GM12878 (cell line): ENCODE results near the gene MAN1A1. TPM values are rescaled to one million over a fixed set of nuclear protein-coding genes. Genes with fewer than 3 reads are reported as not detected.

Source experiments
- ATAC-seq: fragments of 200-7000 bp; cut with Tn5 transposase; 3 replicates; pipeline ENCODE4 v1.9.1; 2020; ENCODE audit warnings: mild to moderate bottlenecking, moderate library complexity
- BruUV-seq: library from RNA; stranded (reverse); fragments of 400-500 nt; replicated peaks from 2 replicates; lab custom pipeline; 2021; lab: Mats Ljungman, UMichigan
- CTCF ChIA-PET: fragments of 300-600 bp; sonication (Branson Sonifier 250); formaldehyde crosslinking; extraction: SDS; loops from one replicate; lab custom pipeline; 2021; ENCODE audit warnings: inconsistent platforms; lab: Yijun Ruan, JAX
- POLR2A ChIA-PET: fragments of 350-600 bp; formaldehyde crosslinking; extraction: SDS; loops from one replicate; lab custom pipeline; 2021; ENCODE audit warnings: inconsistent platforms; lab: Charles Lee
- RAD21 ChIA-PET: fragments of 300-600 bp; sonication (Branson Sonifier 250); formaldehyde crosslinking; loops from one replicate; lab custom pipeline; 2023; ENCODE audit warnings: antibody characterized with exemption; ENCODE audit not compliant: unreplicated experiment; lab: Charles Lee
- SMC1A ChIA-PET: fragments of 300-600 bp; sonication (Branson Sonifier 250); formaldehyde crosslinking; loops from one replicate; lab custom pipeline; 2023; ENCODE audit not compliant: unreplicated experiment, uncharacterized antibody; lab: Charles Lee
- DNase-seq: peaks from one replicate; pipeline ENCODE4 v3.0.0-alpha.2; 2011; ENCODE audit warnings: low read depth, low spot score
- FAIRE-seq: peaks from 3 replicates; lab custom pipeline; 2011; peaks lifted over from hg19 to GRCh38; lab: Jason Lieb, UNC
- H2AFZ ChIP-seq: 2 replicates; pipeline ENCODE4 v1.6.0; 2011; ENCODE audit warnings: low read depth, low read length, control low read depth; ENCODE audit not compliant: control insufficient read depth
- H3K27ac ChIP-seq: 2 replicates; pipeline ENCODE4 v1.5.1; 2011; ENCODE audit warnings: control low read depth; ENCODE audit not compliant: control insufficient read depth, insufficient read depth
- H3K27me3 ChIP-seq, 2 experiments: replicated peaks in 1 of 2; 2 replicates each; pipeline versions ENCODE4 v1.6.0 to v1.6.1; 2011; ENCODE audit warnings: low read length in 1 of 2; ENCODE audit not compliant: control insufficient read depth in 2 of 2, insufficient read depth in 2 of 2
- H3K36me3 ChIP-seq, 2 experiments: 2 replicates each; pipeline ENCODE4 v1.5.1; 2011; ENCODE audit warnings: low read length in 1 of 2; ENCODE audit not compliant: control insufficient read depth in 2 of 2, insufficient read depth in 2 of 2
- H3K4me1 ChIP-seq: 2 replicates; pipeline ENCODE4 v1.6.1; 2011; ENCODE audit warnings: mild to moderate bottlenecking, low read length, moderate library complexity, mixed read lengths; ENCODE audit not compliant: control insufficient read depth, insufficient read depth
- H3K4me2 ChIP-seq: 2 replicates; pipeline ENCODE4 v1.6.0; 2011; ENCODE audit warnings: control low read depth; ENCODE audit not compliant: control insufficient read depth, insufficient read depth
- H3K4me3 ChIP-seq: fragments of 200-600 bp; sonication (generic); 2 replicates; pipeline ENCODE4 v1.5.1; 2016
- H3K79me2 ChIP-seq: 2 replicates; pipeline ENCODE4 v1.6.0; 2011; ENCODE audit warnings: low read length; ENCODE audit not compliant: control insufficient read depth, insufficient read depth
- H3K9ac ChIP-seq: 2 replicates; pipeline ENCODE4 v1.8.0; 2011; ENCODE audit warnings: low read length, control low read depth, mixed read lengths; ENCODE audit not compliant: control insufficient read depth, insufficient read depth
- H3K9me3 ChIP-seq: replicated peaks from 3 replicates; pipeline ENCODE4 v1.5.1; 2011; ENCODE audit warnings: mild to moderate bottlenecking, low read length; ENCODE audit not compliant: control insufficient read depth, insufficient read depth
- H4K20me1 ChIP-seq: 2 replicates; pipeline ENCODE4 v1.6.0; 2011; ENCODE audit not compliant: control insufficient read depth, insufficient read depth
- BCL11A ChIP-seq: IDR thresholded peaks from 2 replicates; pipeline ENCODE4 v1.6.1; 2011; ENCODE audit warnings: low read depth, low read length
- DPF2 ChIP-seq: fragments of 450-650 bp; IDR thresholded peaks from 2 replicates; pipeline ENCODE4 v1.6.1; 2017; ENCODE audit warnings: mild to moderate bottlenecking
- EZH2 ChIP-seq: IDR thresholded peaks from 2 replicates; pipeline ENCODE4 v1.6.1; 2012; ENCODE audit warnings: low read depth, mild to moderate bottlenecking, control low read depth, inconsistent platforms, low read length, borderline replicate concordance; ENCODE audit not compliant: control insufficient read depth
- MYB ChIP-seq: fragments of 150-350 bp; IDR thresholded peaks from 2 replicates; pipeline ENCODE4 v1.6.1; 2014; ENCODE audit warnings: mild to moderate bottlenecking, low read depth, low read length, borderline replicate concordance
- RCOR1 ChIP-seq: conservative IDR thresholded peaks from 2 replicates; pipeline ENCODE4 v1.6.1; 2012; ENCODE audit warnings: low read depth, low read length, improper control_type of control experiment
- WGBS: methylation state at CpG from one replicate; pipeline ENCODE4 v1.1.6; 2016; ENCODE audit warnings: low lambda C conversion rate; ENCODE audit not compliant: insufficient replicate concordance, insufficient coverage; ENCODE audit errors: missing lambda C conversion rate; 5-methylcytosine and 5-hydroxymethylcytosine counted together
- in situ Hi-C: fragments of 300-500 bp; cut with MboI; formaldehyde crosslinking; loops from 9 replicates; pipeline ENCODE4 v1.14.3; 2018; ENCODE audit warnings: mixed read lengths
- intact Hi-C: fragments of 100-400 bp; cut with micrococcal nuclease; formaldehyde crosslinking; loops from one replicate; pipeline ENCODE4 v1.14.2; 2022; ENCODE audit not compliant: unreplicated experiment
- polyA plus RNA-seq, 11 experiments: library from polyadenylated mRNA; depleted of rRNA in 4 of 11; unstranded in 6 of 11; stranded (reverse) in 5 of 11; fragments of >200 nt; fragmentation: Nextera tagmentation in 4 of 11; fragmentation: Illumina TruSeq in 1 of 11; extraction: Ambion mirVana in 4 of 11; extraction: Trizol in 1 of 11; gene quantifications; 1 replicate in 1 of 11; 2 replicates in 10 of 11; pipeline versions ENCODE4 v1.2.1 to v1.2.3, GENCODE V29; 2011 to 2016; ENCODE audit warnings: inconsistent platforms in 2 of 11, missing spikeins in 2 of 11, low read depth in 1 of 11
- total RNA-seq, 4 experiments: library from RNA; depleted of rRNA in 3 of 4; stranded (reverse); fragments of >200 nt in 3 of 4; fragmentation: Illumina TruSeq in 1 of 4; extraction: Trizol in 1 of 4; gene quantifications; 2 replicates each; pipeline versions ENCODE4 v1.2.1 to v1.2.3, GENCODE V29; 2013 to 2021
- TF ChIP-seq, protein P1 (sequence below): IDR thresholded peaks from 2 replicates; pipeline ENCODE4 v1.6.1; 2011; ENCODE audit warnings: low read depth, mild to moderate bottlenecking, low read length, moderate library complexity, borderline replicate concordance; ENCODE audit errors: extremely low read depth
- TF ChIP-seq, protein P2 (sequence below): IDR thresholded peaks from 2 replicates; pipeline ENCODE4 v1.6.1; 2012; ENCODE audit warnings: mild to moderate bottlenecking, low read depth, low read length
- TF ChIP-seq, protein P3 (sequence below): fragments of 450-650 bp; IDR thresholded peaks from 2 replicates; pipeline ENCODE4 v1.6.1; 2016; ENCODE audit warnings: mild to moderate bottlenecking

Gene MAN1A1
- total and polyA plus RNA-seq, 10 of the 15 experiments (the other 5 are each of a cell fraction or from before 2014, with no cell fraction given) = 5.4 to 28.1 (median 19.5) TPM

DNA sequence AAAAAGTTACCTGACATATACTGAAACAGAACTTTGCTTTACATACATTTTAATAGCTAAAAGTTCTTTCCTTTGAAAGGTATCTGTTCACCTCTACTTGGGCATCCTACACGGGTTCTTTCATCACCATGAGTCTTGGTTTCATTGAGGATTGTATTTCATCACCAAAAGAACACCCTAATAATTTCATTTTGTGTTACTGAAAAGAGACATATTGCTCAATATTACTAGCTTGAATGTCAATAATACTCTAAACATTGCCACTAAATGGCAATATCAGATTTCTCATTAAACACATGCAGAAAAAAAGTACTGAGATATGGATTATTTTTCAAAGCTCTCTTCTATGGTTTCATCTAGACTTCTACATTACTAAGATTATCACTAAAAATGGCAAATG, 30.8 kb downstream of the MAN1A1 start:
- Histone ChIP-seq H3K4me3 (no peak overlapping the region), H3K36me3 (peaks cover 0 to 3% of the 10 kb centered on the region in 2 experiments; a peak in 1 of 4 replicates), H3K27ac (no peak overlapping the region), H3K4me2 (no peak overlapping the region), H3K4me1 (peaks cover 14% of the 10 kb centered on the region), H4K20me1 (no peaks in the 10 kb centered on the region), H2AFZ (no peak overlapping the region), H3K27me3 (no peaks in the 10 kb centered on the region), H3K9ac (no peak overlapping the region), H3K79me2 (no peaks in the 10 kb centered on the region; the same call in 1 of the 2 replicates), H3K9me3 (no peaks in the 10 kb centered on the region)
- ChIA-PET SMC1A (interaction anchor here (0.7 to 6.5 kb wide), 9 partner anchors 9 to 100 kb away, joined by 3 to 120 read pairs (median 5); no protein-coding TSS in a partner anchor), RAD21 (interaction anchor here (1.0 to 2.6 kb wide), 5 partner anchors 9 to 100 kb away, joined by 3 to 9 read pairs (median 3); no protein-coding TSS in a partner anchor), POLR2A (interaction anchor here (0.7 to 1.7 kb wide), 4 partner anchors 8 to 433 kb away, joined by 3 to 4 read pairs (median 3); no protein-coding TSS in a partner anchor), CTCF (interaction anchor here (0.9 to 1.9 kb wide), 5 partner anchors 10 to 25 kb away, joined by 3 to 5 read pairs (median 3); no protein-coding TSS in a partner anchor)
- intact Hi-C loops = loop anchor here (10.0 kb wide), 1 partner anchor 424 kb away; the partner anchor contains the start of gene ASF1A
- DNase-seq (no peak), FAIRE-seq (no peak), ATAC-seq (no peak)
- 100% methylated on average over 1 of the region's 1 CpG for WGBS
- TF ChIP-seq BCL11A = no peak
- in situ Hi-C loops = no loop called here
- no TSS peak for BruUV-seq

DNA sequence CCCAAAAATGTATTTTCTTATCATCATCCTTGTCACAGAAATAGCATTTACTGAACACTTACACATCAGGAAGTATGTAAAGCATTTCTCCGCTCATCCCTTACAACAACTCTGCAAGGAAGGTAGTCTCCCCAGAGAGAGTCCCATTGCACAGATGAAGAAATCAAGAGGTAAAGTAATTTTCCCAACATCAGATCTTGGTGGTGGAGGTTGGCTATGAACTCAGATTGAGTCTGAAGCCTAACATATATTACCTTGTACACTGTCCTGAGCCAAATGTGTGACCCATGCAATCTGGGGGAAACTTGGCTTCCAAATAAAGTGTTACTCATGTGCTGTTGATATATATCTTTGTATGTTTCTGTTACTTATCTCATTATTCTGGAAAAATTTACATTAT, 31.4 kb downstream of the MAN1A1 start:
- no peak for ATAC-seq
- Histone ChIP-seq H3K27me3 (no peaks in the 10 kb centered on the region), H3K36me3 (no peaks in the 10 kb centered on the region), H3K4me3 (no peak overlapping the region), H3K27ac (no peak overlapping the region), H3K79me2 (peaks cover 4% of the 10 kb centered on the region), H4K20me1 (no peaks in the 10 kb centered on the region), H3K4me2 (no peak overlapping the region), H2AFZ (no peak overlapping the region), H3K9me3 (no peaks in the 10 kb centered on the region), H3K4me1 (peaks cover 19% of the 10 kb centered on the region), H3K9ac (no peak overlapping the region)
- intact Hi-C loops (loop anchor here (10.0 kb wide), 1 partner anchor 423 kb away; the partner anchor contains the start of gene ASF1A), in situ Hi-C loops (no loop called here)
- POLR2A ChIA-PET = interaction anchor here (0.9 to 1.7 kb wide), 3 partner anchors 7 to 28 kb away, joined by 3 to 4 read pairs (median 3); no protein-coding TSS in a partner anchor
- no peak for DNase-seq
- BruUV-seq = no TSS peak
- no peak for FAIRE-seq
- CTCF ChIA-PET = interaction anchor here (1.2 to 1.6 kb wide), 2 partner anchors 16 to 23 kb away, joined by 3 read pairs; no protein-coding TSS in a partner anchor
- 100% methylated on average over 1 of the region's 1 CpG for WGBS
- RAD21 ChIA-PET = interaction anchor here (1.0 to 2.6 kb wide), 4 partner anchors 10 to 100 kb away, joined by 3 to 9 read pairs (median 3); no protein-coding TSS in a partner anchor
- SMC1A ChIA-PET = interaction anchor here (0.7 to 10.5 kb wide), 8 partner anchors 9 to 63 kb away, joined by 3 to 359 read pairs (median 6); no protein-coding TSS in a partner anchor
- TF ChIP-seq, protein P1, sequence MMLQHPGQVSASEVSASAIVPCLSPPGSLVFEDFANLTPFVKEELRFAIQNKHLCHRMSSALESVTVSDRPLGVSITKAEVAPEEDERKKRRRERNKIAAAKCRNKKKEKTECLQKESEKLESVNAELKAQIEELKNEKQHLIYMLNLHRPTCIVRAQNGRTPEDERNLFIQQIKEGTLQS = no peak
- TF ChIP-seq MYB (no peak), RCOR1 (no peak), EZH2 (no peak), DPF2 (no peak)
- TF ChIP-seq, protein P2, sequence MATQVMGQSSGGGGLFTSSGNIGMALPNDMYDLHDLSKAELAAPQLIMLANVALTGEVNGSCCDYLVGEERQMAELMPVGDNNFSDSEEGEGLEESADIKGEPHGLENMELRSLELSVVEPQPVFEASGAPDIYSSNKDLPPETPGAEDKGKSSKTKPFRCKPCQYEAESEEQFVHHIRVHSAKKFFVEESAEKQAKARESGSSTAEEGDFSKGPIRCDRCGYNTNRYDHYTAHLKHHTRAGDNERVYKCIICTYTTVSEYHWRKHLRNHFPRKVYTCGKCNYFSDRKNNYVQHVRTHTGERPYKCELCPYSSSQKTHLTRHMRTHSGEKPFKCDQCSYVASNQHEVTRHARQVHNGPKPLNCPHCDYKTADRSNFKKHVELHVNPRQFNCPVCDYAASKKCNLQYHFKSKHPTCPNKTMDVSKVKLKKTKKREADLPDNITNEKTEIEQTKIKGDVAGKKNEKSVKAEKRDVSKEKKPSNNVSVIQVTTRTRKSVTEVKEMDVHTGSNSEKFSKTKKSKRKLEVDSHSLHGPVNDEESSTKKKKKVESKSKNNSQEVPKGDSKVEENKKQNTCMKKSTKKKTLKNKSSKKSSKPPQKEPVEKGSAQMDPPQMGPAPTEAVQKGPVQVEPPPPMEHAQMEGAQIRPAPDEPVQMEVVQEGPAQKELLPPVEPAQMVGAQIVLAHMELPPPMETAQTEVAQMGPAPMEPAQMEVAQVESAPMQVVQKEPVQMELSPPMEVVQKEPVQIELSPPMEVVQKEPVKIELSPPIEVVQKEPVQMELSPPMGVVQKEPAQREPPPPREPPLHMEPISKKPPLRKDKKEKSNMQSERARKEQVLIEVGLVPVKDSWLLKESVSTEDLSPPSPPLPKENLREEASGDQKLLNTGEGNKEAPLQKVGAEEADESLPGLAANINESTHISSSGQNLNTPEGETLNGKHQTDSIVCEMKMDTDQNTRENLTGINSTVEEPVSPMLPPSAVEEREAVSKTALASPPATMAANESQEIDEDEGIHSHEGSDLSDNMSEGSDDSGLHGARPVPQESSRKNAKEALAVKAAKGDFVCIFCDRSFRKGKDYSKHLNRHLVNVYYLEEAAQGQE = no peak
- TF ChIP-seq, protein P3, sequence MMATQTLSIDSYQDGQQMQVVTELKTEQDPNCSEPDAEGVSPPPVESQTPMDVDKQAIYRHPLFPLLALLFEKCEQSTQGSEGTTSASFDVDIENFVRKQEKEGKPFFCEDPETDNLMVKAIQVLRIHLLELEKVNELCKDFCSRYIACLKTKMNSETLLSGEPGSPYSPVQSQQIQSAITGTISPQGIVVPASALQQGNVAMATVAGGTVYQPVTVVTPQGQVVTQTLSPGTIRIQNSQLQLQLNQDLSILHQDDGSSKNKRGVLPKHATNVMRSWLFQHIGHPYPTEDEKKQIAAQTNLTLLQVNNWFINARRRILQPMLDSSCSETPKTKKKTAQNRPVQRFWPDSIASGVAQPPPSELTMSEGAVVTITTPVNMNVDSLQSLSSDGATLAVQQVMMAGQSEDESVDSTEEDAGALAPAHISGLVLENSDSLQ = no peak
